Endothelial cell of umbilical vein (primary cell): Measurements from ENCODE around the gene CENPS. TPM values are rescaled to one million over a fixed set of nuclear protein-coding genes. Genes with fewer than 3 reads are reported as not detected.
"Not testable (repeated sequence)": the region's sequence is repeated elsewhere in the genome, so short reads cannot be mapped to it uniquely, and the experiment has no call there.

ENCODE experiments used
- BruUV-seq: library from RNA; stranded (reverse); fragments of 400-500 nt; replicated peaks from 2 replicates; lab custom pipeline; 2021; lab: Mats Ljungman, UMichigan
- CTCF ChIA-PET: fragments of 300-600, 350-600 bp; sonication (Branson Sonifier 250); formaldehyde crosslinking; loops from one replicate; lab custom pipeline; 2021; ENCODE audit warnings: antibody characterized with exemption, inconsistent platforms; lab: Charles Lee
- POLR2A ChIA-PET: fragments of 300-600, 350-600 bp; sonication (Branson Sonifier 250); formaldehyde crosslinking; loops from one replicate; lab custom pipeline; 2021; ENCODE audit warnings: antibody characterized with exemption, inconsistent platforms; lab: Charles Lee
- DNase-seq: peaks from one replicate; pipeline ENCODE4 v3.0.0-alpha.2; 2011; ENCODE audit warnings: low read depth, low spot score
- FAIRE-seq: peaks from 2 replicates; lab custom pipeline; 2011; peaks lifted over from hg19 to GRCh38; lab: Jason Lieb, UNC
- H2AFZ ChIP-seq: 2 replicates; pipeline ENCODE4 v1.6.0; 2012; ENCODE audit warnings: low read depth, low read length, control low read depth, inconsistent platforms
- H3K27ac ChIP-seq: 2 replicates; pipeline ENCODE4 v1.5.1; 2011; ENCODE audit warnings: low read depth, mild to moderate bottlenecking, control low read depth, low read length, moderate library complexity; ENCODE audit not compliant: insufficient read depth
- H3K27me3 ChIP-seq, 2 experiments: 2 replicates each; pipeline versions ENCODE4 v1.6.0 to v1.6.1; 2011; ENCODE audit warnings: low read length in 2 of 2, mixed read lengths in 1 of 2; ENCODE audit not compliant: control insufficient read depth in 2 of 2, insufficient read depth in 2 of 2
- H3K36me3 ChIP-seq, 2 experiments: 2 replicates in 1 of 2; 3 replicates in 1 of 2; pipeline ENCODE4 v1.5.1; 2011; ENCODE audit warnings: low read length in 2 of 2, mild to moderate bottlenecking in 1 of 2, moderate library complexity in 1 of 2; ENCODE audit not compliant: control insufficient read depth in 2 of 2, insufficient read depth in 2 of 2; ENCODE audit errors: extremely low read depth in 1 of 2
- H3K4me1 ChIP-seq: 3 replicates; pipeline ENCODE4 v1.5.1; 2011; ENCODE audit warnings: mild to moderate bottlenecking, low read length; ENCODE audit not compliant: control insufficient read depth, insufficient read depth; ENCODE audit errors: extremely low read depth
- H3K4me2 ChIP-seq: 2 replicates; pipeline ENCODE4 v1.6.1; 2011; ENCODE audit warnings: low read length, control low read depth, mixed read lengths; ENCODE audit not compliant: insufficient read depth
- H3K4me3 ChIP-seq, 3 experiments: fragments of 200-600 bp in 1 of 3; sonication (generic), shearing (Covaris generic) in 1 of 3; replicated peaks in 1 of 3; 2 replicates each; pipeline ENCODE4 v1.5.1; 2011 to 2016; ENCODE audit warnings: control low read depth in 3 of 3, low read length in 3 of 3, mild to moderate bottlenecking in 2 of 3, inconsistent platforms in 1 of 3, low read depth in 1 of 3, moderate library complexity in 1 of 3; ENCODE audit not compliant: insufficient read depth in 1 of 3
- H3K79me2 ChIP-seq: 2 replicates; pipeline ENCODE4 v1.6.0; 2012; ENCODE audit warnings: low read length, inconsistent platforms; ENCODE audit not compliant: control insufficient read depth, insufficient read depth
- H3K9ac ChIP-seq: replicated peaks from 2 replicates; pipeline ENCODE3; 2011; ENCODE audit warnings: low read length, control low read depth; ENCODE audit not compliant: insufficient read depth; ENCODE audit errors: extremely low read depth
- H3K9me1 ChIP-seq: replicated peaks from 3 replicates; pipeline ENCODE4 v1.6.0; 2011; ENCODE audit warnings: mild to moderate bottlenecking, low read length; ENCODE audit not compliant: control insufficient read depth, insufficient read depth; ENCODE audit errors: extremely low read depth
- H3K9me3 ChIP-seq: replicated peaks from 2 replicates; pipeline ENCODE4 v1.5.1; 2012; ENCODE audit warnings: low read length, inconsistent platforms; ENCODE audit not compliant: control insufficient read depth, insufficient read depth
- H4K20me1 ChIP-seq: replicated peaks from 2 replicates; pipeline ENCODE3; 2011; ENCODE audit warnings: mild to moderate bottlenecking, low read length; ENCODE audit not compliant: control insufficient read depth, insufficient read depth; ENCODE audit errors: extremely low read depth
- EZH2 ChIP-seq: IDR thresholded peaks from 2 replicates; pipeline ENCODE4 v1.6.1; 2012; ENCODE audit warnings: borderline replicate concordance, low read depth, mild to moderate bottlenecking, moderate library complexity, low read length, inconsistent platforms; ENCODE audit not compliant: severe bottlenecking
- POLR2A ChIP-seq: IDR thresholded peaks from 2 replicates; pipeline ENCODE4 v1.6.1; 2012; ENCODE audit warnings: low read depth, mild to moderate bottlenecking, control low read depth, low read length
- dilution Hi-C: fragments of 300-500 bp; cut with MboI; formaldehyde crosslinking; loops from one replicate; pipeline ENCODE4 v1.15.0; 2019; ENCODE audit warnings: low sequenced_read_pairs; ENCODE audit not compliant: extremely low pct_ligation_motif_present
- intact Hi-C: fragments of 100-400 bp; cut with micrococcal nuclease; formaldehyde crosslinking; loops from one replicate; pipeline ENCODE4 v1.10.0; 2022
- polyA plus RNA-seq, 4 experiments: library from polyadenylated mRNA; depleted of rRNA in 3 of 4; stranded (reverse) in 3 of 4; unstranded in 1 of 4; fragments of >200 nt; gene quantifications; 2 replicates each; pipeline versions ENCODE4 v1.2.1 to v1.2.3, GENCODE V29; 2011 to 2012; ENCODE audit warnings: missing spikeins in 1 of 4
- total RNA-seq: library from RNA; stranded (reverse); gene quantifications from 2 replicates; pipeline ENCODE4 v1.2.3, GENCODE V29; 2021

The CENPS gene
- total and polyA plus RNA-seq, 2 donors (not counting 3 experiments of a cell fraction or from before 2014, with no cell fraction given), result 10.2 to 16.2 TPM

GRCh38 chr1:10473145-10473765, 43.0 kb downstream of the CENPS start:
- H3K9ac ChIP-seq, result no peak overlapping the region

GRCh38 chr1:10474309-10474612, 44.0 kb downstream of the CENPS start:
- H3K9me3 ChIP-seq, H3K27ac ChIP-seq, H3K9me1 ChIP-seq, FAIRE-seq, BruUV-seq, dilution Hi-C loops, H3K4me1 ChIP-seq, H3K4me2 ChIP-seq, DNase-seq, H3K4me3 ChIP-seq, H3K27me3 ChIP-seq, POLR2A ChIA-PET, H3K36me3 ChIP-seq, CTCF ChIA-PET, H3K9ac ChIP-seq, H2AFZ ChIP-seq, H4K20me1 ChIP-seq, intact Hi-C loops: not testable (repeated sequence)
- peaks cover 40% of the 10 kb centered on the region for H3K79me2 ChIP-seq

More at GRCh38 chr1:10473145-10473765, 43.0 kb downstream of the CENPS start:
- DNase-seq (no peak), FAIRE-seq (no peak)
- peaks cover 0 to 2% of the 10 kb centered on the region in 2 experiments for H3K36me3 ChIP-seq
- no peak for TF ChIP-seq EZH2
- no peak for TF ChIP-seq POLR2A
- no peak overlapping the region for H3K4me3 ChIP-seq
- no peaks in the 10 kb centered on the region for H3K9me3 ChIP-seq
- H2AFZ ChIP-seq, result no peak overlapping the region
- H3K4me2 ChIP-seq, result no peak overlapping the region
- no peaks in the 10 kb centered on the region for H3K9me1 ChIP-seq
- ChIA-PET POLR2A (interaction anchor here (1.0 kb wide), 1 partner anchor 42 kb away, joined by 3 read pairs; no protein-coding TSS in a partner anchor), CTCF (interaction anchor here (1.5 kb wide), 1 partner anchor 43 kb away, joined by 3 read pairs; the partner anchor contains the start of gene CENPS)
- intact Hi-C loops, result no loop called here
- peaks cover 34% of the 10 kb centered on the region for H3K79me2 ChIP-seq
- no TSS peak for BruUV-seq
- no peaks in the 10 kb centered on the region for H3K27me3 ChIP-seq
- H3K27ac ChIP-seq, result no peak overlapping the region
- H3K4me1 ChIP-seq, result peaks cover 8% of the 10 kb centered on the region
- H4K20me1 ChIP-seq, result no peaks in the 10 kb centered on the region
- dilution Hi-C loops, result no loop called here
